Middle frontal gyrus (tissue), 1 donor: ENCODE data around the gene EID2.

Experiments used
- DNase-seq: peaks from one replicate; pipeline ENCODE4 v3.0.0-alpha.2; 2015; ENCODE audit warnings: low spot score; ENCODE audit errors: extremely low spot score

The EID2 gene, protein sequence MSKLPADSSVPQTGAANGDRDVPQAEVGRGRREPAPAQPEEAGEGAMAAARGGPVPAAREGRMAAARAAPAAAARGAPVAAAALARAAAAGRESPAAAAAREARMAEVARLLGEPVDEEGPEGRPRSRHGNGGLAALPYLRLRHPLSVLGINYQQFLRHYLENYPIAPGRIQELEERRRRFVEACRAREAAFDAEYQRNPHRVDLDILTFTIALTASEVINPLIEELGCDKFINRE

DNA sequence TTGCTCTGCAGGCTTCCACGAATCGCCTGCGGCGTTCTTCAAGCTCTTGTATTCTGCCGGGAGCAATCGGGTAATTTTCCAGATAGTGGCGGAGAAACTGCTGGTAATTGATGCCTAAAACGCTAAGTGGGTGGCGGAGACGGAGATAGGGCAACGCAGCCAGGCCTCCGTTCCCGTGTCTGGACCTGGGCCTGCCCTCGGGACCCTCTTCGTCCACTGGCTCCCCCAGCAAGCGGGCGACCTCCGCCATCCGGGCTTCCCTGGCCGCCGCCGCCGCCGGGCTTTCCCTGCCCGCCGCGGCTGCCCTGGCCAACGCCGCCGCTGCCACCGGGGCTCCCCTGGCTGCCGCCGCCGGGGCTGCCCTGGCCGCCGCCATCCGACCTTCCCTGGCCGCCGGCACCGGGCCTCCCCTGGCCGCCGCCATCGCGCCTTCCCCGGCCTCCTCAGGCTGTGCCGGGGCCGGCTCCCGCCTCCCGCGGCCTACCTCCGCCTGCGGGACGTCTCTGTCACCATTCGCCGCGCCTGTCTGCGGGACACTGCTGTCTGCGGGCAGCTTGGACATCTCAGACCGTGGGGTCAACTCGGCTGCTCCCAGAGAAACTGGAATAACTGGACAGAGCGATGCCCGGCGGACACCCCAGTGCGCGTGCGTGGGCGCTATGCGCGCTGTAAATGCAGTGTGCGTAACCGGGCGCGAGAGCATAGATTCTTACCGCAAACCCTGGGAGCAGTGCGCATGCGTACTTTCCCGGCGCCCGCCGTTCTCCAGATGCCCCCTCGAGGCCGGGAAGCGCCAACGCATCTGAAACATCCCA lies at the start of gene EID2:
EID2 (minus strand) TSS at position 644 of the 815 bp plus-strand sequence; CDS start at position 562, 82 bp downstream.
- DNase-seq, result peak; percentile 91

DNA sequence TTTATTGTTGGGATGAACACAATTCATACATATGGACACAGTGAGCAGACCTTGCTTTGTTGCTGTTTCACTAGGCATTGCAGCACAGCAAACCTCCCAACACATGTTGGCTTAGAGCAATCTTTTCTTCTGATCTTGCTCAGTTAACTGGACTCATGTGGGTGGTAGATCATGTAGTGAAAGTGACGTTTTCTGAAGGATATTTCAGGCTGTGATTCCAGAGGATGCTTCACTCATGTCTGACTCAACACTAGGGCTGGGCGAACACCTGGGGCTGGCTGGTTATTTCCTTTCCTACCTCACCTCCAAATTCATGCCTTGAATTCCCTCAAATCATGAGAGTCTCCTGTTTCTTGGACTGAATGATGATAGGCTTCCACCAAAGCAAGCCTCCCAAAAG lies 48.1 kb upstream of the EID2 start:
- no peak for DNase-seq

DNA sequence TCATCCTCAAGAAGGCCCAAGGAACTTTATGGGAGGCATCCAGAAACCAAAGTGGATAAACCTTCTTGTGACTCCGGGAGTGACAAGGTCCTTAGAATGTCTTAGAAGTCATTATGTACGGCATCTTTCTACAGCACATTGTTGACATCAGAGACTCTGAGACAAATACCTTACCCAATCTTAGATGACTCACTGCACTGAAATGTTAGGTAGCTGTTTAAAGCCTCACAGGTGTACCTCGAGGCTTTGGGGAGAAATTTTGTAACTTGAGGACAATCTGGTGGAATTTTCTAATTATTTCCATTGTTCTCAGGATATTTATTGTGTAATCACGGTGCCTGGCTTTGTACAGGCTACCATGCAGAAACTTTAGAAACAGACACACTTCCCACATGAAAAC lies 47.5 kb upstream of the EID2 start:
- no peak for DNase-seq

DNA sequence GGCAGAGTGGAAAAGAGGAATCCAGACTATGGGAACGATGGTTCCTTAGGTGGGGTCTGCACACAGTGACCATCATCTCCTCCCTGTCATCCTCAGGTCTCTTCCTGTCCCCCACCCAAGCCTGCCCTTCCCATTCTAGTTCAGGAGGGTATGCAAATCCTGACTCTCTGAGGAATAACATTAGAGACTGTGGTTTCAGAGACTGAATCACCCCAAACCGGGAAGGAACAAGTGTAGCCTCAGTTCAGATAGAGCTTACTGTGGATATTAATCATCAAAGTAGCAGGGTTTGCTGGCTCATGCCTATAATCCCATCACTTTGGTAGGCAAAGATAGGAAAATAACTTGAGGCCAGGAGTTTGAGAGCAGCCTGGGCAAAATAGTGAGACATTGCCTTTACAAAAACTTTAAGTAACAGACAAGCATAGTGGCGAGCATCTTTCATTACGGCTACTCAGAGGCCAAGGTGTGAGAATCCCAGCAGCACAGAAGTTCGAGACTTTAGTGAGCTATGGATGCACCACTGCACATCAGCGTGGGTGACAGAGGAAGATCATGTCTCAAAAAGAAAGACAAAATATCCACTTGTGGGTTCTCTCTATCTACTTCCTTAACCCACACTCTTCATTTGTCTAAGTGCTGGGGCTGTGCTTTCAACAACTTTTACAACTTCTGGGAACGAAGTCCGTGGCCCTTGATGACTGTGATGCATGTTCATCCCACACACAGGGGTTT lies 43.1 kb upstream of the EID2 start:
- no peak for DNase-seq

DNA sequence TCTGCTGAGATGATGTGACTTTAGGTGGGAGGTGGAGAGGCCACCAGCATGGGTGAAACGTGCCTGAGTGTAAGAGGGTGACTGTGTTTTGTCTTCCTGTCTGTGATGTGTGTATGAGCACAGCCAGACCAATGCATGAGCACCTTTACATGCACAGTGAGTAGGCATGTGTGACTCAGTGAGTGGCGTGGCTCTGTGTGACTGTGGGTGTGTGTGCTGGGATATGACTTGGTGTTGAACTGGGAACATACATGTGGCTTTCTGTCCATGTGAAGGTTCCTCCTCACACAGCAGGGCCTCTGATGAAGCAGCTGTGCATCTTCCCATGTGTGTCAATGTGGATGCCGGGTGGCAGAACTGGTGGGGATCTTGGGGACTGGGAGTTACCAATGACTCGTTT lies 42.5 kb upstream of the EID2 start:
- no peak for DNase-seq

DNA sequence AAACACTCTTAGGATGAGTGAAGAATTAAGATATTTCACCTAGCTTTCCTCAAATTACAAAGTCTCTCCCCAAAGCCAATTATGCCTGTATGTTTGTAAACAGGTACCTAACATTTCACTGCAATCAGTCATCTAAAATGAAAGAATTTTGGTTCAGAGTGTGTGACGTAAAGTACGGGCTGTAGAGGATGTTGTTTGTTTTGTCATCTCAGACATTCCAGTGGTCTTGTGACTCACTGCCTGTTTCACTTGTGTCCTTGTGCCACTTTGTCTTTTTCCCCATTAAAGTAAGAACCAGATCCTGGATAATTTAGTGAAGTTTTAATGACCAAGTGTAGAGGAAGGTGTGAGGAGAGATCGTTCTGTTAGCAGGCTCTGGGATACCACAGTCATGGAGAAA lies 28.6 kb upstream of the EID2 start:
- DNase-seq, result no peak

DNA sequence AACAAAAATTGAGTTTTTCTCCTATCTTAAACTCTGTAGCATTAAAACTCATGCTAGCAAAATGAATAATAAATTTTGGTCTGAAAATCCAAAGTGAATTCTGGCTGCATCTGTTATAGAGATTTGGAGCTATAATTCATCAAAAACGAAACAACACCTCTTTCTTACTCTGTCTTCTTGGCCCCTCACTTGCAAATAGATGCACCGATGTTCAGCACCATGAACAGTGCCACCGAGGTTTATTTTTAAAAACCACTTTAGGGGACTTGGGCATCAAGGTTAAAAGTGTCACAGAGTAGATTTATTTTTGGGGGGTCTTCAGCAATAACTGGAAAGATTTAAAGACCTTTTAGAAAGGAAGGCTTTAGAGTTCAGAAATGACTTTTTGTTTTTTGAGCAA lies 26.1 kb upstream of the EID2 start:
- no peak for DNase-seq

DNA sequence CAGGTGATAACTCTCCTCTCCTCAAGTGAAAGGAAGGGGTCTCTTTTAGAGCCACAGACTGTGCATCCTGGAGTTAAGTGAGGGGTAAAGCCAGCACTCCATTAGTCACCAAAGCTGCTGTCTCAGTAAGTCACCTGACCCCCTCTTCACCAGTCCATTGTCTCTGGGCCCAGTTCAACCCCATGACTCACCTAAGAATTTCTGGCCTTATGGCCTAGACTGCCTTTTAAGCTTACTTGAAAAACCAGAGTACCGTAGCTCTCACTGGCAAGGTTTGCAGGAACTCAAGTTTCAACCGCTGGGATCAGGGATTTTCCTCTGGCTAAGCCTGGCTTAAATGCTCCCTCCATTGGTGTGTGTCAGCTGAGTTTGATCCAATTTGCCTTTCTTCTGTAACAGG lies 23.4 kb upstream of the EID2 start:
- DNase-seq, result no peak

DNA sequence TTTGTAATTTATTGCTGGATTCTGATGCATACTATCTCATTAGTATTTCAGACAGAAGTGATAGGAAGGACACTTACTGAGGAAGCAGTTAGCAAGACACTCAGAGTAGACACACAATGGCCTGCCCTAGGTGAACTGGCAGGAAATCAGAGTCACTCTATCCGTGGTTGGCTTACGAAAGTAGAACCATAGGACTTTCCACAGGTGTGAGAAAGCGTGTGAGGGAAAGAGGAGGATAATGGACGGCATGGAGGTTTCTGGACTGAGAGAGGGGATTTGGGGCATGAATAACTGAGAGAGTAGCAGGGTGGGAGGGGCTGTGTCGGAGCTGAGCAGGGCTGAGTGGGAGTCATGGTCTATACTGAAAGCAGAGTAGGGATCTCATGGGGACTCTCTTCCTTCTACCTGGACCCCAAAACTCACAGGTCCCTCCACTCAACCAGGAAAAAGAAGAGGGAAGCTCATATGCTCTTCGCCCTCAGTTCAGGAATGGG lies 18.7 kb upstream of the EID2 start:
- no peak for DNase-seq

DNA sequence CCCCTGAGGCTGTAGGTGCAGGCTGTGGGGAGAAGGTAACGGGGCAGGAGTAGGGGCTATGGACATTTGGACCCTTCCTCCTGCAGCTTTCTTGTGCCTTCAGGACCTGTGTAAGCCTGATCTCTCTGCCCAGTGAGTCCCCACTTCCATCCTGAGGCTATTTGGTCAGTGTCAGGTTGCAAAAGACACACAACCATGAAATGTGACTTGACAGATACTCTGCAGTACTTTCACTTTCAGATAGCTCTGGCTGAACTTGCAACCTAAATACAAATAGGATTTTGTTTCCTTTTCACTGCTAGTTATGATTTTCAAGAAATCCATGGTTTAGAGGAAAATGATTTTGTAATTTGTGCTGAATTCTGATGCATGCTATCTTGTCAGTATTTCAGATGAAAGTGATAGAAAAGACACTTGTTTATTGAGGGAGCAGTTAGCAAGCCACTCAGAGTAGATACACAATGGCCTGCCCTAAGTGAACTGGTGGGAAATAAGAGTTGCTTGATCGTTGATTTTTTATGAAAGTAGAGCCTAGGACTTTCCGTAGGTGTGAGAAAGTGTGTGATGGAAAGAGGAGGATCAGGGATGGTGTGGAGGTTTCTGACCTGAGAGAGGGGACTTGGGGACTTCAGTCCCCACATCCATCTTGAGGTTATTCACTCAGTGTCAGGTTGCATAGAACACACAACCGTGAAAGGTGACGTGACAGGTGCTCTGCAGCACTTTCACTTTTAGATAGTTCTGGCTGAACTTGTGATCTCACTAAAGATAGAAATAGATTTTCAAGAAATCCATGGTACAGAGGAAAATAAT lies 18.1 kb upstream of the EID2 start:
- DNase-seq, result no peak

DNA sequence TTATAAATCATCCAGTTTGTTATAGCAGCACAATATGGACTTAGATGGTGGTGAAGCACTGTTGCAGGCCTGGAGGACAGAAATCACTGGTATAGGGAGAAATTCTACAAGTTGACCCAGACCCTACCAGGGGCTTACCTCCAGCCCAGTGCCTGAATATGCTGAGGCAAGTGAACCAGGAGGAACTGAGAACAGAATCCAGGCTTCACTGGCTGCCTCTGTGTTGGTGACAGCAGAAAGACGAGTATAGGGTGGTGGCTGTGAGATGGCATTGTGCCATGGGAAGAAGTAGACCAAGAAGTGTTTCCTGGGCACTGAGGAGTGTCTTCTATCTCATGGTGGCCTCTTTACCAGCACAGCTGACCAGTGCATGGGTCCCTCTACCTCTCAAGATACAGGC lies 15.9 kb upstream of the EID2 start:
- DNase-seq, result no peak

DNA sequence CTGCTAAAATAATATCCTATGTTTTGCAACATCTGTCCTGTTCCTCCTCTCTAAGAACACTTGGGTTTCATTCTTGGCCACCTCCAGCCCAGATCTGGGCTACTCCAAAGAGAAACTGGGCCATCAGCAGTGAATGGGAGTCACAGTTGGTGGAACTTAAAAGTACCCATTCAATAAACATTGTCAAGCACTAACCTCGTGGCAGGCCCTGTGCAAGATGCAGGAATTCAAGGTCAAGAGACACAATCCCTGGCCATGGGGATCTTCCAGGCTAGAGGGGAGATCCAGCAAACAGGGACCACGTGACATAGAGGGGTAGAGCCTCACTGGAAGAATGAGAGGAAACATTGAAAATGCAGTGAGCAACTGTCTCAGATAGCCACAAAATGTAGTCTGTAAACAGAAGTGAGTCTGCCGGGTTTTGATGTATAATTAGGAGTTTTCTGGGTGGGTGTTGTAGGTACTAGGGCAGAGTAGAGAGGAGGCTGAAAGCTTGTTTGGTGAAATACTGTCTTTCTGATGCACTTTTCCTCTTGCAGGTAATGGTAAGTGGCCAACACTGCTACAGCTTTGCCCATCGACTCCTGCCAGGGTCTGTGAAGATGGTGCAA lies 14.8 kb upstream of the EID2 start:
- no peak for DNase-seq

DNA sequence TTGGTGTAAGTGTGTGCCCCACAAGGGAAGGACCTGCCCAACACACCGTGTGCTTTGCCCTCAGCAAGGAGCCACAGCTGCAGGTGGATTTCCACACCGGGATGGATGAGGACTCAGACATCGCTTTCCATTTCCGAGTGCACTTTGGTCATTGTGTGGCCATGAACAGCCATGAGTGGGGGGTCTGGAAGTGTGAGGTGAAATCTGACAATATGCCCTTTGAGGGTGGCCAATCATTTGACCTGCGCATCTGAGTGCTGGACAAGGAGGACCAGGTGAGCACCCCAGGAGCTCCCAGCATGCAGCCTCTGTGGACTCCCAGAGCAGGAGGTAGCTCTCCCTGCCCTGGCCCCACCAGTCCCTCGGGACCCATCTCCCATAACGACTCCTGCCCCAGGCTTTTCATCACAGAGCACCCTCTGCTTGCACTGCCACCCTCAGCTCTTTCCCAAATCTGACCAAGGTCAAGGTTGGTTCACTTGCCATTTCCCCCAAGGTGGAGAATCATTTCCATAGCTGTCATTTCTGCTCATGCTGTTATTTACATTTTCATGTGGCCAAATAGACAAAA lies 13.2 kb upstream of the EID2 start:
- DNase-seq, result no peak

DNA sequence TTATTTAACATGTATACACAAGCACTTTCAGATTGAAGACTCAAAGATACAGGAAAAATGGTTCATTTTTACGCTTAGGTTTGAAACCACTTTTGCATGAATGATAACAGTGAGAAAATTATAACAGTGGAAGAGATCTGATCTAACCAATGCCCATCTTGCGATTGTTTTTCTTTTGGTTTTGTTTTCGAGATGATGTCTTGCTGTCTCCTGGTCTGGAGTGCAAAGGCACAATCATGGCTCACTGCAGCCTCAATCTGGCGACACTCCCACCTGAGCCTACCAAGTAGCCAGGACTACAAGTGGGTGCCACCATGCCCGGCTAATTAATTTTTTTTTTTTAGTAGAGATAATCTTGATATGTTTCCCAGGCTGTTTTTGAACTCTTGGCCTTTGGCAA lies 10.2 kb upstream of the EID2 start:
- DNase-seq, result no peak

DNA sequence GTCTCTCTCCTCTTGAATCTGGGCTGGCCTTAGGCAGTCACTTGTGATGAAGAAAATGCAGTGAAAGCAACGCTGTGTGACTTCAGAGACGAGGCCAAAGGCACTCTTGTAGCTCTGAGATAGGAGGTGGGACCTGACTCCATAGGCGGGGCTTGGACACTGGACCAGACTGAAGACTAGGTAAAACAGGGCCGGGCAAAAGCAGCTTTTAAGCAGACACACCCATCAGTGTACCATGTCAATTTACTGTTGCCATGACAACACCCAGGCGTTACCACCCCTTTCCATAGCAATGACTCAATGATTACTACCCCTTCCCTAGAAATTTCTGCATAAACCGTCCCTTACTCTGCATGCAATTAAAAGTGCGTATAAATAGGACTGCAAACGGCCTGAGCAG lies 6.6 kb upstream of the EID2 start:
- no peak for DNase-seq

DNA sequence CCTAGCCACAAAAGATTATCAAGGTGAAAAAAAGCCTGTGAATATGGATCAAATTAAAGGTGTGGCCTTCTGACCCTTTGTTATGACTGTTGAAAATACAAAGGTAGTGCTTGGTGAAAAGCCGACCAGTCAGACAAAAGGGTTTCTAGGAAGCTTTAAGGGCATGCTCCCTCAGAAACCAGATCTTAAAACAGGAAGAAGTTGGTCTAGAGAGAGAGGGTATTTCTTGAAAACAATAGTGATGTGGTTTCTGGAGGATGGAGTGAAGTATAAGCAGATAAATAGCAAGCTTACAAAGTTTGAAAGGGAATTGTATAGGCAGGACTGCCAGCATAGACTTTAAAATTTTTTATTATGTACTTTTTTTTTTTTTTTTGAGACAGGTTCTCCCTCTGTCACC lies 5.0 kb upstream of the EID2 start:
- no peak for DNase-seq

DNA sequence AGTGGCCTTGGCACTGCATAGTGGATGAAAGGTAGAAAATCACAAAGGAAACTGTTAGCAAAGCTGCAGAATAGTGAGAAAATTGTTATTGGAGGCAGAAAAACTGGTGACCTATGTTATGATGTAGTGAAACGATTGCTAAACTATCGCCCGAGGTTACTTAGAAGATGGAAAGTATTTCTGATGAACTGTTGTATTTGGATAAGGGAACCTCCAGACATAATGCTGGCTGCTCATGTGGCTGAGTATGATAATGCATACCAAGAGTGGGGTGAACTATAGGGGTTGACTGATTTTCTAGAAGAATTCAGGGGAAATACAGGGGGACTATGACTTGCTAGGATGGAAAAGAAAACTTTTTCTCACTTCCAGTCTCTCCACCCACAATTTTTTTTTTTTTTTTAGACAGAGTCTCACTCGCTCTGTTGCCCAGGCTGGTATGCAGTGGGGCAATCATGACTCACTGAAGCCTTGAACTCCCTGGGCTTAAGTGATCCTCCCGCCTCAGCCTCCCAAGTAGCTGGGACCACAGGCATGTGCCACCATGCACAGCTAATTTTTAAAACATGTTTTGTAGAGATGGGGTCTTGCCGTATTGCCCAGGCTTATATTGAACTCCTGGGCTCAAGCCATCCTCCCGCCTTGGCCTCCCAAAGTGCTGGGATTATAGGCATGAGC lies 4.4 kb upstream of the EID2 start:
- no peak for DNase-seq

DNA sequence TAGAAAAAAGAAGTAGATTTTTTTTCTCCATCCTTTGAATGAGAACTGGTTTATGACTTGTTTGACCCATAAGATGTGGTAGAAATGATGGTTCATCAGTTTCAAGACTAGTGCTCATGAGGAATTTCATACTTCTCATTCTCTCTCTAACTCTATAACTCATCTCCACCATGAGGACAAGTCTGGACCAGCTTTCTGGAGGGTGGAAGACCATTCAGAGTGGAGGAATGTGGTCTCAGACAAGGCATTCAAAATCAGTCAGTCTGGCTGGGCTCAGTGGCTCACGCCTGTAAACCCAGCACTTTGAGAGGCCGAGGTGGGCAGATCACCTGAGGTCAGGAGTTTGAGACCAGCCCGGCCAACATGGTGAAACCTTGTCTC lies 3.5 kb upstream of the EID2 start:
- no peak for DNase-seq

DNA sequence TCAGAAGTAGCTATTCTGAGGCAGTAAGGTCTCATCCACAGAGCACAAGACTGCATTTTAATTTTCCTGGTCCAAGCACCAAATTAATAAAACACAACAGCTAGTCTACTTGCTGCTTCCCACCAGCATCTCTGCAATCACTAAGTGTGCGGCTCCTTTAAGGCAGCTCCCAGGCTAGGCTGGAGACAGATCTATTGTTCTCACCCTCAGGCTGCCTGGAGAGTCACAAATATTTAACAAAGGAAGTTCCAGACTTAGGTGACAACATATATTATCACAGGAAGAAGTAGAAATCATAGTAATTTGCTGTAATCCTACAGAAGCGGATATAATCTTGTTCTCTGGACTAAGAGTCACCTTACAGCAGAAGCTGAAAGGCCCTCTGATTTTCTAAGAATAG lies 2.2 kb upstream of the EID2 start:
- no peak for DNase-seq

DNA sequence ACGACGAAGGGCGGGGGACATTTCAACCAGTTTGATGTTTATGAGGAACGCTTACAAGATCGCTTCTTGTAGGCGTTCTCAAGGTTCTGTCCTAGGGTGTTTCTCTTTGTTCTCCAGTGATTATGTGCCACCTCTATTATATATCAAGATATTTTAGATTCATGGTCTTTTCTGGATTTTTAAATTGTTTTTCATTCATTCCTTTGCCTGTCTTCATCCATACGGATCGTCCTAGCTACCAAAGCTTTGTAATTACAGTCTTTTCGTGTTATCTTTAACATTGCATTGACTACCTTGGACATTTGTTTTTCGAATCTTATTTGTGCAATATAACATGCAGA lies 342 bp upstream of the EID2 start:
- no peak for DNase-seq
